ENCODE data around the gene DHRS2.

DHRS2 gene

GRCh38 chr14:23629832-23630396 is 6.2 kb upstream of the DHRS2 start:
- H2AFZ ChIP-seq (ENCODE audit: low read length): no peak overlapping the region
- no peak for TF ChIP-seq EZH2 (IDR thresholded peaks at IDR 0.05; ENCODE audit: borderline replicate concordance, low read length)
- TF ChIP-seq, protein P1, sequence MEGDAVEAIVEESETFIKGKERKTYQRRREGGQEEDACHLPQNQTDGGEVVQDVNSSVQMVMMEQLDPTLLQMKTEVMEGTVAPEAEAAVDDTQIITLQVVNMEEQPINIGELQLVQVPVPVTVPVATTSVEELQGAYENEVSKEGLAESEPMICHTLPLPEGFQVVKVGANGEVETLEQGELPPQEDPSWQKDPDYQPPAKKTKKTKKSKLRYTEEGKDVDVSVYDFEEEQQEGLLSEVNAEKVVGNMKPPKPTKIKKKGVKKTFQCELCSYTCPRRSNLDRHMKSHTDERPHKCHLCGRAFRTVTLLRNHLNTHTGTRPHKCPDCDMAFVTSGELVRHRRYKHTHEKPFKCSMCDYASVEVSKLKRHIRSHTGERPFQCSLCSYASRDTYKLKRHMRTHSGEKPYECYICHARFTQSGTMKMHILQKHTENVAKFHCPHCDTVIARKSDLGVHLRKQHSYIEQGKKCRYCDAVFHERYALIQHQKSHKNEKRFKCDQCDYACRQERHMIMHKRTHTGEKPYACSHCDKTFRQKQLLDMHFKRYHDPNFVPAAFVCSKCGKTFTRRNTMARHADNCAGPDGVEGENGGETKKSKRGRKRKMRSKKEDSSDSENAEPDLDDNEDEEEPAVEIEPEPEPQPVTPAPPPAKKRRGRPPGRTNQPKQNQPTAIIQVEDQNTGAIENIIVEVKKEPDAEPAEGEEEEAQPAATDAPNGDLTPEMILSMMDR (IDR thresholded peaks at IDR 0.05; ENCODE audit: low read length): no peak

GRCh38 chr14:23630687-23631086 is 5.5 kb upstream of the DHRS2 start:
- no peaks in the 10 kb centered on the region for H3K27me3 ChIP-seq (ENCODE audit: insufficient read depth, low read length)
- H3K36me3 ChIP-seq (ENCODE audit: insufficient read depth, low read length): no peaks in the 10 kb centered on the region
- no peaks in the 10 kb centered on the region for H3K4me1 ChIP-seq (ENCODE audit: insufficient read depth, low read length, severe bottlenecking)
- no peaks in the 10 kb centered on the region for H3F3A ChIP-seq (ENCODE audit: insufficient read depth, low read length)
- no peaks in the 10 kb centered on the region for H3K9me3 ChIP-seq (ENCODE audit: low read length)
- H3K4me3 ChIP-seq (ENCODE audit: low read depth, low read length, poor library complexity, severe bottlenecking): no peak overlapping the region
- no peak overlapping the region for H3K4me2 ChIP-seq (ENCODE audit: low read length)
- no peak overlapping the region for H2AFZ ChIP-seq (ENCODE audit: low read length)
- no peaks in the 10 kb centered on the region for H4K20me1 ChIP-seq (ENCODE audit: insufficient read depth, low read length)
- H3K27ac ChIP-seq (ENCODE audit: low read depth, low read length, poor library complexity, severe bottlenecking): no peak overlapping the region
- no peak overlapping the region for H3K9ac ChIP-seq (ENCODE audit: low read length)
- TF ChIP-seq, protein P1 (IDR thresholded peaks at IDR 0.05; ENCODE audit: low read length): no peak
- TF ChIP-seq EZH2 (IDR thresholded peaks at IDR 0.05; ENCODE audit: borderline replicate concordance, low read length): no peak
- no peaks in the 10 kb centered on the region for H3K9me2 ChIP-seq (ENCODE audit: low read depth, low read length)
- H3K79me2 ChIP-seq (ENCODE audit: insufficient read depth, low read length): no peaks in the 10 kb centered on the region

More at GRCh38 chr14:23629832-23630396, 6.2 kb upstream of the DHRS2 start:
- Histone ChIP-seq H3K36me3 (ENCODE audit: insufficient read depth, low read length) (no peaks in the 10 kb centered on the region), H3K79me2 (ENCODE audit: insufficient read depth, low read length) (no peaks in the 10 kb centered on the region), H3K4me2 (ENCODE audit: low read length) (no peak overlapping the region), H3K27me3 (ENCODE audit: insufficient read depth, low read length) (no peaks in the 10 kb centered on the region), H3K27ac (ENCODE audit: low read depth, low read length, poor library complexity, severe bottlenecking) (no peak overlapping the region), H3F3A (ENCODE audit: insufficient read depth, low read length) (no peaks in the 10 kb centered on the region), H3K4me3 (ENCODE audit: low read depth, low read length, poor library complexity, severe bottlenecking) (no peak overlapping the region), H3K9me3 (ENCODE audit: low read length) (peaks cover 7% of the 10 kb centered on the region; the same call in 1 of the 2 replicates), H4K20me1 (ENCODE audit: insufficient read depth, low read length) (no peaks in the 10 kb centered on the region), H3K4me1 (ENCODE audit: insufficient read depth, low read length, severe bottlenecking) (no peaks in the 10 kb centered on the region), H3K9ac (ENCODE audit: low read length) (no peak overlapping the region), H3K9me2 (ENCODE audit: low read depth, low read length) (no peaks in the 10 kb centered on the region)

GRCh38 chr14:23631234-23631633 is 4.9 kb upstream of the DHRS2 start:
- H3K9ac ChIP-seq (ENCODE audit: low read length): no peak overlapping the region
- no peak overlapping the region for H3K4me3 ChIP-seq (ENCODE audit: low read depth, low read length, poor library complexity, severe bottlenecking)
- no peaks in the 10 kb centered on the region for H3K36me3 ChIP-seq (ENCODE audit: insufficient read depth, low read length)
- TF ChIP-seq, protein P1 (IDR thresholded peaks at IDR 0.05; ENCODE audit: low read length): no peak
- TF ChIP-seq EZH2 (IDR thresholded peaks at IDR 0.05; ENCODE audit: borderline replicate concordance, low read length): no peak
- H3K4me2 ChIP-seq (ENCODE audit: low read length): no peak overlapping the region
- H3K9me2 ChIP-seq (ENCODE audit: low read depth, low read length): no peaks in the 10 kb centered on the region
- H4K20me1 ChIP-seq (ENCODE audit: insufficient read depth, low read length): no peaks in the 10 kb centered on the region
- no peak overlapping the region for H3K27ac ChIP-seq (ENCODE audit: low read depth, low read length, poor library complexity, severe bottlenecking)
- H3K27me3 ChIP-seq (ENCODE audit: insufficient read depth, low read length): no peaks in the 10 kb centered on the region
- H3F3A ChIP-seq (ENCODE audit: insufficient read depth, low read length): no peaks in the 10 kb centered on the region
- H3K79me2 ChIP-seq (ENCODE audit: insufficient read depth, low read length): no peaks in the 10 kb centered on the region
- H3K9me3 ChIP-seq (ENCODE audit: low read length): no peaks in the 10 kb centered on the region
- no peak overlapping the region for H2AFZ ChIP-seq (ENCODE audit: low read length)
- no peaks in the 10 kb centered on the region for H3K4me1 ChIP-seq (ENCODE audit: insufficient read depth, low read length, severe bottlenecking)
